NCI-H1105 treated with DMSO at 0.1 percent for 48 hours (cell line): ENCODE data around the gene THEM4.
"Not testable (repeated sequence)": the region's sequence is repeated elsewhere in the genome, so short reads cannot be mapped to it uniquely, and the experiment has no call there.

ENCODE experiments used
- DNase-seq: peaks from one replicate; lab custom pipeline; 2025; lab: John Stamatoyannopoulos, UW

THEM4 gene

GRCh38 chr1:151934048-151934493 is 24.8 kb upstream of the THEM4 start:
- peak; percentile 66 for DNase-seq

DNA sequence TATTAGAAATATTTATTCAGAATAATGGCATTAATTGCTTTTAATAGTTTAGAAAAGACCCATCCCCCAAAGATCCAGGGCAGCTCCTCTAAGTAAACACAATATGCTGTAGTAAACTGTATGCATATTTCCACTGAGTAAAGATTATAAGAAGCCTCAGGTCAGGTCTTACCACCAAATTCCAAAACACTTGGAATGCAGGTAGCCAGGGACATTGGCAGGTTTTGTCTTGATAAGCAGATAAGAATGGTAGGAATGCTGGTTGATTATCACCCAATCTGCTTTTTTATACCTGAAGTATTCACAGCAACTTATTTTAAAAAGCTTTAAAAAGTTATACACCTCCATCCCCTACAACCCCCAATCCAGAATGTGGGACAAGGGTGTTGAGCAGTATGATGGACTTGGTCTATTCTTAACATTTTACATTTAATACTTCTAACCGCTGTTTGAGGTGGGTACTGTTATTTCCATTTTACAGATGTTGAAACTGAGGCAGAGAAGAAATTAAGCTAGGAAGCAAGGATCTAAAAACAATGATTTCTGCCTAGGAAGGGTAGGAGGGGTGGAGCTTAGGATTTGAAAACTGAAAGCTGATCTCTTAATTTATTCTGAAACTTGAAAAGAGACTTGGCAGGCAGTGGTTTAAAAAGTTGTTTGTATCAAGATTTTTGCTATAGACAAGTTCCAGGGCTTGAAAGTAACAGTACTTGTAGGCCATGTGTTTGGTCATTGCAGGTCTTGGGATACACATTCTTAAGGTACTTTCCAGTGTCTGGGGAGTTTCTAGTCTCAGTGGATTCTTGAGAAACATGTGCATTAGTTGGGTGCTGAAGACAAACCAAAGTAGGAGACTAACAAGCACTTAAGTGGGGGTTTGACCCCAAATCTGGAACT is 15.6 kb upstream of the THEM4 start:
- no peak for DNase-seq

DNA sequence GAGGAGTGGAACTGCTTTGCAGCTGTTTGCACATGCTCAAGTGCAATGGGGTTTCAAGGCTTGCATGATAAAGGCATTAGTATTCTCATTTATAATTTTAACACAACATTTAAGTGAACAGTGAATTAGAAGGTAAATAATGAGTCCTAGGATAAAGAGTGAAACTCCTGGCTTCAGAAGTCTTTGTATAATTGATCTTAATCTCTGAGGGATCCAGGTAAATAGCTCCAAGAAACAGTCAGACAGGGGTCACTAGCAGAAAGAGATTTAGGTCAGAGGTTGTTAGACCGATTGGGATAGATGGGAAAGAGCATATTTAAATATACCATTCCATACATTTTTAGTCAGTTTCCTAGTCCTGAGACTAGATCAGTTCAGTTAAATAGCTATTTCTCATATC is 14.1 kb upstream of the THEM4 start:
- no peak for DNase-seq

GRCh38 chr1:151920149-151920548 is 10.8 kb upstream of the THEM4 start:
- DNase-seq, result no peak

- no peak for DNase-seq
These were observed 9.7 kb upstream of the THEM4 start for GRCh38 chr1:151918819-151919610.

DNA sequence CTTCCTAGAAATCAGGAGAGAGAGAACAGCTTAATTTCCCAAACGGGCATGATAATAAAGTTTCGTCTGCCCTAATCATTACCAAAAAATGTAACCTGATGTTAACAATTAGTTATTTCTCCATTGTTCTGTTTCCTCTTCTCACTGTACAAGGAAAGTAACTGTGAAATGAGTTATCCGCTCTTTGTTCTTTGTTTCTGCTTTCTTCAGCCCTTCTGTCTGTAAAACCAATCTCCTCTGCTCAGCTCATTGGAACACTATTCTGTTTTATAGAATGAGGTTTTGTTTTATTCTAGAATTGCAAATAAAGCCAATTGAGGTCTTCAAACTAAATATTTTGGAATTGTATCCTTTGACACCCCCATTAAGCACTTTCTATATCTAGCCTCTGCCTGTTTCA is 8.8 kb upstream of the THEM4 start:
- no peak for DNase-seq

- DNase-seq, result no peak
These were observed 7.5 kb upstream of the THEM4 start for GRCh38 chr1:151916726-151917370.

DNA sequence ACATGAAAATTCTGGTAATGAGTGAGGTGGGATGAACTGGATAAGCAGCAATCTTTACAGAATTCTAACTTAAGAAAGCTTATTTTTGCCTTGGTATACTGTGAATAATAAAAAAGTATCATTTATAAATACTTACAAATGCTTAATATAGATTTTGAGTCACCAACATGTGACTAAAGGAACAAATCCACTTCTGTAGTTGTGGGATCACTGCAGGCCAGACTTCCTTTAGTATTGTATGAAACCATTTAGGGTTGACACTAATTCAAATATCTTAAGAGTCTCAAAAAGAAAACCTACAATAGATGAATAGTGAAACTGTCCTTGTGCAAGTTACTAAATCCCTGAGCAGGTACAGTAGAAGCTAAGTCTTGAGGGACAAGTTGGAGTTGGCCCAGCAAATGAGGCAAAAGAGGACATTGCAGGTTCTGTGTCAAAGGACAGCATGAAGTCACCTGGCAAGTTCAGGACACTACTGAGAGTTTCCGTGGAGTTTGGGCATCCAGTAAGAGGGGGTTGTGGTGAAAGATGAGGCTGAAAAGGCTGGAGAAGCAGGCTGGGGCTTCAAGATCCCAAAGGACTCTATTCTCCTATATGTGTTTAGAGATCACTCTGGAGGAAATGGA is 5.9 kb upstream of the THEM4 start:
- DNase-seq, result no peak

GRCh38 chr1:151914076-151914475 is 4.8 kb upstream of the THEM4 start:
- DNase-seq, result no peak

- DNase-seq, result no peak
These were observed 3.7 kb upstream of the THEM4 start for GRCh38 chr1:151912973-151913372.

DNA sequence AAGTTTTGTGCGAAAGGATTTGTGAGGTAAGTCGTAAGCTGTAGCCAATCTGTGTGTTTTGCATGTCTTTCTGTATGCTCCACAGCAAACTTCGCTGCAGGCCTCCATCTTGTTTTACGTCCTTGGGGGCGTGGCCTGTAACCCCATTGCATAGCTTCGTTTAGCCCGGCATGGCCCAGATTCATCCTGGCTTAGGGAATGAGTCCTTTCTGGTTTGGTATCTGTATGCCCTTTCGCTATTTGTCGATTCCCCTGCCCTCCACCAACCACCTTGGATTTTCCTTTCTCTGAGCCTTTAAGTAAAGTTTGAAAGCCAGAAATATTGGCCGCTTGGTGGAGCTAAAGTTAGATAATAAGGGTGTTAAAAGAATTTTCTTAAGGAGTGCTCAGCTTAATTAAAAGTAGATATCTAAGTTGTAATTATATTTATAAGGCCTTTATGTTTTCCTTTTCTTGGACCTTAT is 1.1 kb downstream of the THEM4 start:
- DNase-seq, result no peak

DNA sequence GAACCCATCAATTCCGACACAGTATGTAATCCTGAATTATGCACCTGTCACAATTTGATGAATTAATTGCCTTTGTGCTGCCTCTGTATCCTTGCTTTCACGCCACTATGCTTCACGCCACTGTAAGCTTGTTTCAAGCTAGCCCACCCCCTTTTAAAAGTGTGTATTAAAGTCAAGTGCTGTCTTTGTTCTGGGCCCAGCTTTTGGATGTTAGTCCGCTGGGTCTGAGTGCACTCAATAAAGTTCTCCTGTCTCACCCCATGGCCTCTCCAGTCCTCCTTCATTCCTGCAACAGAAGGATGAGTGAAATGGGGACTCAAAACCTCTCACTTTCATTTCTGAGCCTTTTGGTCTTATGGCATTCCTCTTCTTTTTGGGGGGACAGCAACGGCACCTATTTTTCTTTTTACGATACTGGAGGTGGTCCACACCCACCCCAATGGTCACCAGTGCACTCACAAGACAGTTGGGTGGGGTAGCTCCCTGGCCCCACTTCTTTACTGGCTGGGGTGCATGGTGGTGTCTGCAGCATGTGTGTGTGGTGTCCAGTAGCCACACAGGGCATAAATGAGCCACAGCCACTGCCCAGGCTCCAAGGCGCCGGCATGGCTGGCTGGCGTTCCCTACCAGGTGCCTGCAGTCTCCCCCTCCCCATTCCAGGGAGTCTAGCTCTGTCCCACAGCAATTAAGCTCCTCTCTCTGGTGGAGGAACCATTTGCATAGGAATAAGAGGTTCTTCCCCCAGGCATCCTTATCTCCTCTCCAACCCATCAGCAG is 1.8 kb downstream of the THEM4 start:
- no peak for DNase-seq

- not testable (repeated sequence) for DNase-seq
These were observed 3.0 kb downstream of the THEM4 start for GRCh38 chr1:151906324-151906645.

DNA sequence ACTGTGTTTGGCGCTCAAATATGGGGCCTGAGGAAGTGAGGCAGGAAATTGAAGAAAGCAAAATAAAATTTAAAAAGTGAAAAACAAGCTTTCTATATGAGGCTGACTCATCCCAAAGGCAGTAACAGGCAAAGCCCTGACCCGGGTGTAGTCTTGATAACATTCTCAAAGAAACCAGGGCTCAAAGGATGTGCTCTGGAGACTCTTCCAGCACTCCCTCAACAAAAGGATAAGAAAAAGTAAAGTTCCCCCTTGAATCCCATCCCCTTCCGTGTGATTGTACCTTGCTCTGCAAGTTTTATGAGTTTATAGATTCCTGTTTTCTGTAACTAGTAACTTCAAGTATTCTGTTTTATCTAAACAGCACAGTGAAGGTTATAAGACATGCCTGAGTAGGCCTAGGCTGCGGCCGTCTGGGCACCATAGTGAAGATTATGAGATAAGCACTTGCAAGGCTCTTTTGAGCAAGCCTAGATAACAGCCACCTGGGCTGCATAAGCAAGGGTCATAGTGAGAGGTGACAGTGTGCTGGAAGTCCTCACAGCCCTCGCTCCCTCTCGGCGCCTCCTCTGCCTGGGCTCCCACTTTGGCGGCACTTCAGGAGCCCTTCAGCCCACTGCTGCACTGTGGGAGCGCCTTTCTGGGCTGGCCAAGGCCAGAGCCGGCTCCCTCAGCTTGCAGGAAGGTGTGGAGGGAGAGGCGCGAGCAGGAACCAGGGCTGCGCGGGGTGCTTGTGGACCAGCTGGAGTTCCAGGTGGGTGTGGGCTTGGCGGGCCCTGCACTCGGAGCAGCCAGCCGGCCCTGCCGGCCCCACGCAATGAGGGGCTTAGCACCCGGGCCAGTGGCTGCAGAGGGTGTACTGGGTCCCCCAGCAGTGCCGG is 3.6 kb downstream of the THEM4 start:
- not testable (repeated sequence) for DNase-seq

- no peak for DNase-seq
These were observed 4.3 kb downstream of the THEM4 start for GRCh38 chr1:151905070-151905442.

DNA sequence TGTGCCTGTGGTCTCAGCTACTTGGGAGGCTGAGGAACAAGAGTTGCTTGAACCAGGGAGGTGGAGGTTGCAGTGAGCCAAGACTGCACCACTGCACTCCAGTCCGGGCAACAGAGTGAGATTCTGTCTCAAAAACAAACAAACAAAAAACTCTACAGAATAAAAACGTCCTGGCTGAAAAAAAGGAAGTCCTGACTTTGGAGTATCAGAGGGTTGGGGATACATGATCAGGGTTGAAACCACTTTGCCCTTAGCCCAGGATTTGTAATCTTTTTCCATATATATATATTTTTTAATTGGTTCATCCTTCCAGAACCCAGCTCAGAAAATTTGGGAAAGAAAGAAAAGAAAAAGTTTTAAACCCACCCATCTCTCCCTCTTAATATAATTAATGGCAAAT is 6.5 kb downstream of the THEM4 start:
- no peak for DNase-seq

DNA sequence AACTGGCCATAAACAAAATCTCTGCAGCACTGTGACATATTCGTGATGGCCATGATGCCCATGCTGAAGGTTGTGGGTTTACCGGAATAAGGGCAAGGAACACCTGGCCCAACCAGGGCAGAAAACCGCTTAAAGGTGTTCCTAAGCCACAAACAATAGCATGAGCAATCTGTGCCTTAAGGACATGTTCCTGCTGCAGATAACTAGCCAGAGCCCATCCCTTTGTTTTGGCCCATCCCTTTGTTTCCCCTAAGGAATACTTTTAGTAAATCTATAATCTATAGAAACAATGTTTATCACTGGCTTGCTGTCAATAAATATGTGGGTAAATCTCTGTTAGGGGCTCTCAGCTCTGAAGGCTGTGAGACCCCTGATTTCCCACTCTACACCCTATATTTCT is 8.5 kb downstream of the THEM4 start:
- DNase-seq, result not testable (repeated sequence)

GRCh38 chr1:151898519-151898991 is 10.8 kb downstream of the THEM4 start:
- peak; percentile 1 for DNase-seq

- no peak for DNase-seq
These were observed 11.3 kb downstream of the THEM4 start for GRCh38 chr1:151897991-151898431.
